GM12873 (cell line): ENCODE measurements around the gene OLFML3.

Experiments used
- CTCF ChIP-seq: IDR thresholded peaks from 2 replicates; pipeline ENCODE4 v1.5.1; 2012; ENCODE audit warnings: low read depth, mild to moderate bottlenecking, moderate library complexity, low read length, control low read depth; ENCODE audit not compliant: insufficient read depth; ENCODE audit errors: missing control alignments

OLFML3 gene

DNA sequence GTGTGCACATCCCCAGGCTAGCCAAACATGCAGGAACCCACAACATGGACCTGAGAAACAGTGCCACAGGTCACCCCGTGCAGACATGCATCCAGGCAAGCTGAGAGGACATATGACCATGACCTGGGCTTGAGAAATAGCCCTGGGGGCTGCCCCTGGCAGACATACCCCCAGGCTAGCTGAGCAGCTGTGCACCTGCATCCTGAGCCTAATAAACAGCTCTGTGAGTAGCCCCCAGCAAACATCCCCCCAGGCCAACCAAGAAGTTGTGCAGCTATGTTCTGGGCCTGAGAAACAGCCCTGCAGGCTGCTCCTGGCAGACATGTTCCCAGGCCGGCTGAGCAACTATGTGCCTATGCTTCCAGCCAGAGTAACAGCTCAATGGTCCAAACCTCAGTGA lies 14.5 kb downstream of the OLFML3 start:
- no peak for TF ChIP-seq CTCF

DNA sequence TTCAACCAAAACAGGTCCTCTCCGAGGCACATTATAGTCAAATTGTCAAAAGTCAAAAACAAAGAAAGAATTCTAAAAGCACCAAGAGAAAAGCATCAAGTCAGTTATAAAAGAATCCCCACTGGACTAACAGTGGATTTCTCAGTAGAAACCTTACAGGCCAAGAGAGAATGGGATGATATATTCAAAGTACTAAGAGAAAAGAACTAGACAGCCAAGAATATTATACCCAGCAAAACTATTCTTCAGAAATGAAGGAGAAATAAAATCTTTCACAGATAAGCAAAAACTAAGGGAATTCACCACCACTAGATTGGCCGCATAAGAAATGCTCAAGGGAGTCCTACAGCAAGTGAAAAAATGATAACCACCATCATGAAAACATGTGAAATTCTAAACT lies 16.1 kb downstream of the OLFML3 start:
- no peak for TF ChIP-seq CTCF

- no peak for TF ChIP-seq CTCF
These were observed 19.1 kb downstream of the OLFML3 start for GRCh38 chr1:113998361-113998760.

GRCh38 chr1:113999233-113999632 lies 20.0 kb downstream of the OLFML3 start:
- no peak for TF ChIP-seq CTCF

DNA sequence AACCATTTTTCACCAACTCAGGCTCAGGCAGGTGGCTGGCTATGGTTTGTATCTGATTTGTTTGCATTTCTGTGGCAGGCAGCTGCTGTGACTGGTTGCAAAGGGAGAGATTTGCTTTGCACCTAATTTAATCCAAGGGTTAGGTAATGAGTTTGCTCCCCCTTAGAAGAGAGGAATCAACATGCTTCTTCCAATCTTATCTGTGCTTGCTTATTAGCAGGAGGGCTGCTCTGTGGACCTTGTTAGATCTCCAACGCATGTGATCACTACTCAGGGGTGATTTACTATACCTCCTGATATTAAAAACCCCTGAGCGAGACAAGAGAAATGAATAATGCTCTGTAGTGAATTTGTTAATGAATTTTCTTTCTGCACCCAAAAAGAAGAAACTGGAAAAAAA lies 20.5 kb downstream of the OLFML3 start:
- TF ChIP-seq CTCF = no peak

DNA sequence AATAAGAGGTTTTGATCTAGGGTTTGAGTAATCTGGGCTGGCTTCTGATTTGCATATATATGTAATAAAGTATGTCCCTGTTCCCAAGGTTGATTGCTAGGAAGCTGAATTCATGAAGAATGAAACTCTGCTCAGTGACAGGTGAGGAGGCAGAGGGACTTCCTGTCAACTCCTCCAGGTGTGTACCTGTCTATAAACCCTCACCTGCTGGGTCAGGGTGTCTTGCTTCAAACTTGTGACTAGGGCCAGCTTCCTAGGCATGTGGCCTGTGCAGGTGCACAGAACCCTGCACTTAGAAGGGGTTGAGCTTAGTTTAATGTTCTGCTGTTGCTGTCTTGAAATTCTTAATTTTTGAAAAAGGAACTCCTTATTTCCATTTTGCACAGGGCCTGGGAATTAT lies 21.1 kb downstream of the OLFML3 start:
- no peak for TF ChIP-seq CTCF

DNA sequence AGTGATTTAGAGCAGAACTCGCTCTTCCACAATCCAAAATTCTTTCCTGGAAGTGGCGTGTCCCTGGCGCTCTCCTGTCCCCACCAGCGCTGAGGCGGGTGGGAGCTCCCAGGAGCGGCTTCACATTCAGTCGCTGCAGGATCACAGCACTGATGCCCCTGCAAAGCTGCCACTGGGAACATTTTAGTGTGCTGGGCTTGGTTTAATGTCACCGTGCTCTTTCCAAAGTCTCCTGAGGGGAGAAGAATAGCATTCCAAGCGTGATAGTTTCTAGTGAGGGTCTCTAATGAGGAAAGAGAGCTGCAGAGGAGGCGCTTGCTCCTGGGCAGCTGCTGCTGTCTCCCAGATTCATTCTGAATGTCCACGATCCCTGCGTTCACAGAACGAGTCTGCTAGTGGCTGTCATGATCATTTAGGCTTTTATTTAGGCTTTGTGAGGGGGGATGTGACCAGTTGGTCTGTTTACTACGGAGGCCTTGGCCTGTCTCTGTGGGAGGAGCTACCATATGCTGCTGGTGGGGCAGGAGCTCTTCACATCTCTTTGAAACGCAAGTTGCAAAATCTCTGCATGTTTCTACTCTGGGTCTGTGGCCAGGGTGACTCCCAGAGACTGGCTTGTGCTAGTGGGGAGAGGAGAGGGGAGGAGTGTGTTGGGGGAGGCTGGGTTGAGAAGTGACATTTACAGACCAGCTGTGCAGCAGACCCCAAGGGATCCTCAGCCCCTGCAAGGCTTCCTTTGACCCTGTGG lies 23.4 kb downstream of the OLFML3 start:
- no peak for TF ChIP-seq CTCF

- no peak for TF ChIP-seq CTCF
These were observed 24.2 kb downstream of the OLFML3 start for GRCh38 chr1:114003431-114003830.
